AG04449 (cell line): ENCODE data around the gene CCDC33.

Source experiments
- CTCF ChIA-PET: fragments of 350-600 bp; formaldehyde crosslinking; extraction: SDS; loops from one replicate; lab custom pipeline; 2021; ENCODE audit warnings: antibody characterized with exemption; lab: Yijun Ruan, JAX
- POLR2A ChIA-PET: fragments of 400-600, 350-600 bp; formaldehyde crosslinking; extraction: SDS; loops from one replicate; lab custom pipeline; 2020; ENCODE audit warnings: antibody characterized with exemption, inconsistent platforms; lab: Yijun Ruan, JAX
- DNase-seq: peaks from one replicate; pipeline ENCODE4 v3.0.0-alpha.2; 2010; ENCODE audit warnings: low read depth, low spot score
- H3K4me3 ChIP-seq: 2 replicates; pipeline ENCODE4 v1.5.1; 2011; ENCODE audit warnings: low read depth, mild to moderate bottlenecking, control low read depth, low read length
- TF ChIP-seq, protein P1 (sequence below): IDR thresholded peaks from one replicate; pipeline ENCODE4 v1.5.1; 2011; ENCODE audit warnings: mild to moderate bottlenecking, moderate library complexity, low read length, control low read depth, inconsistent platforms; ENCODE audit not compliant: insufficient read depth; ENCODE audit errors: missing control alignments

CCDC33 gene

DNA sequence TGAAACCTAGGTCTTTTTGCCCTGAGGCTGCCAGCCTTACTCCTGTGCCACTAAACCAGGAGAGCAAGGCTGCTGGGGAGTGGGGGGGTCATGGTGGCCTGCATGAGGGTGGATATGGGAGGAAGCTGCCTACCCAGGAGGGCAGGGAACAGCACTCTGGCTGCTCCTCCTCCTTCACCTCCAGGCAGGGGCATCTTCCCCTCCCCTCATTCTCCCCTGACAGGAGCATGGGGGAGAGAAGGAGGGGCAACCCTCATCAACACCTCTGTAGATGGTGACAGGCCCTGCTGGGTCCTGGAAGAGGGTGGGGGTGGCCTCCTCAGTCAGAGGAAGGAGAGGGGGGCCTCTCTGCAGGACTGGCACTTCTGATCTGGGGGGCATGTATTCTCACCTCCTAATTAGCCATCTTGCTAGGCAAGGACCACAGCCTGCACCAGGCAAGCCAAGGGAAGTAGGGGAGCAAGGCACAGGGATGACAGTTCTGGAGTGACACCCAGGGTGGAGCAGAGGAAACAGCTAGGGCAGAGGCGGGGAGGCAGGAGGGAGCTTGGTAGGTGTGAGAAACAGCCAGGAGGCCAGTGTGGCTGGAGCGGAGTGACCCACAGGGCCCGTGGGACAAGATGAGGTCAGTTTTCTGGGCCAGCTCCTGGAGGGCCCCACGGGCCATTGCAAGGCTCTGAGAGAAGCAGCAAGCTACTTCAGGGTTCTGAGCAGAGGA, 4.9 kb downstream of the CCDC33 start:
- no peak overlapping the region for H3K4me3 ChIP-seq
- CTCF ChIA-PET = interaction anchor here (1.0 to 1.1 kb wide), 2 partner anchors 10 to 66 kb away, joined by 3 to 5 read pairs; no protein-coding TSS in a partner anchor
- no peak for DNase-seq
- TF ChIP-seq, protein P1, sequence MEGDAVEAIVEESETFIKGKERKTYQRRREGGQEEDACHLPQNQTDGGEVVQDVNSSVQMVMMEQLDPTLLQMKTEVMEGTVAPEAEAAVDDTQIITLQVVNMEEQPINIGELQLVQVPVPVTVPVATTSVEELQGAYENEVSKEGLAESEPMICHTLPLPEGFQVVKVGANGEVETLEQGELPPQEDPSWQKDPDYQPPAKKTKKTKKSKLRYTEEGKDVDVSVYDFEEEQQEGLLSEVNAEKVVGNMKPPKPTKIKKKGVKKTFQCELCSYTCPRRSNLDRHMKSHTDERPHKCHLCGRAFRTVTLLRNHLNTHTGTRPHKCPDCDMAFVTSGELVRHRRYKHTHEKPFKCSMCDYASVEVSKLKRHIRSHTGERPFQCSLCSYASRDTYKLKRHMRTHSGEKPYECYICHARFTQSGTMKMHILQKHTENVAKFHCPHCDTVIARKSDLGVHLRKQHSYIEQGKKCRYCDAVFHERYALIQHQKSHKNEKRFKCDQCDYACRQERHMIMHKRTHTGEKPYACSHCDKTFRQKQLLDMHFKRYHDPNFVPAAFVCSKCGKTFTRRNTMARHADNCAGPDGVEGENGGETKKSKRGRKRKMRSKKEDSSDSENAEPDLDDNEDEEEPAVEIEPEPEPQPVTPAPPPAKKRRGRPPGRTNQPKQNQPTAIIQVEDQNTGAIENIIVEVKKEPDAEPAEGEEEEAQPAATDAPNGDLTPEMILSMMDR = no peak
- POLR2A ChIA-PET = no interaction called here

DNA sequence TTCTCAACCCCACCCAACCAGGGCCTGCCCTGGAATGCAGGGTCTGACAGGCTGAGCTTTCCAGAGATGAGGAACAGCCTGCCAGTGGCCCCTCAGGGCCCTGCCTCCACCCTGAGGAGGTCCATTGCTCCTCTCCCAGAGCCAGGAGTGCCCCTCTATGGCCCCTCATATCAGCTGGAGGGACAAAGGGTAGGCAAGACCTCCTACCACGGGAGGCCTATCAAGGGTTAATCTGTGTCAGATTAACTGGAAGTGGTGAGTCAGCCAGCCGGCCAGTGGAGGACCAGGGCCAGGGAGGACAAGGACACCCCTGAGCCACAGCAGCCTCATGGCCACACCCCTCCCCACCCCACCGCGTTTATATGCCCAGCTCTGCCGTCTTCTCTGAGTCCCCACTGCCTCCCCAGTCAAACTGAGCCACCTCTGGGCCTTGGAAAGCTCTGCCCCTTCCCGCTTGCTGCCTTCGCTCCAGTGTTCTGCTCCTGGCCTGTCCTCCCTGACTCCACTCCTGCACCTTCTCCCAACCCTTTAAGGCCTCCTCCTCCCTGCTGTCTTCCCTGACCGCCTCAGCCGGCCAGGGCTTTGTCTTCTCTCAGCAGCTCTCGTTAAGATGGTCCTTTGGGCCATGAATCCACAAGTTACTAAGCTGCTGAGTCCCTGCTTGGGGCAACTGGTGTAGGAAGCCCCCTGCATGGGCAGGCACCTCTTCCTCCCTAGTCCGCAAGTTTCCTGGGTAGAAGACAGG, 6.5 kb downstream of the CCDC33 start:
- no peak overlapping the region for H3K4me3 ChIP-seq
- no peak for DNase-seq
- CTCF ChIA-PET = interaction anchor here (1.1 to 1.7 kb wide), 3 partner anchors 9 to 80 kb away, joined by 3 to 8 read pairs (median 4); no protein-coding TSS in a partner anchor
- TF ChIP-seq, protein P1 = no peak
- POLR2A ChIA-PET = interaction anchor here (0.7 kb wide), 1 partner anchor 25 kb away, joined by 3 read pairs; no protein-coding TSS in a partner anchor

DNA sequence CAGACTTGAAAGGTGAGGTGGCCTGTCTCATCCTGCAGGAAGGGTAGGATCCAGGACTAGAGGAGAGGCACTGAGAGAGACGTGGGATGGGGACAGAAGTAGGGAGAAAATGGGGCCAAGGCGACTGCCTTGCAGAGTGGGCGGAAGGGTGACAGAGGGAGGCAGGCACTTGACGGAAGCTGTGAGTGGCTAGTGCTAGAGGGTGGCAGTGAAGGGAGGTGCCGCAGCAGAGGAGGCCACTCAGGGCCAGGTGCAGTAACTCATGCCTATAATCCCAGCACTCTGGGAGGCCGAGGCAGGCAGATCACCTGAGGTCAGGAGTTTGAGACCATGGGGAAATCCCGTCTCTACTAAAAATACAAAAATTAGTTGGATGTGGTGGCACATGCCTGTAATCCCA, 7.3 kb downstream of the CCDC33 start:
- POLR2A ChIA-PET = interaction anchor here (0.7 kb wide), 1 partner anchor 26 kb away, joined by 3 read pairs; no protein-coding TSS in a partner anchor
- TF ChIP-seq, protein P1 = no peak
- H3K4me3 ChIP-seq = no peak overlapping the region
- CTCF ChIA-PET = interaction anchor here (1.7 kb wide), 1 partner anchor 10 kb away, joined by 8 read pairs; no protein-coding TSS in a partner anchor
- DNase-seq = no peak

DNA sequence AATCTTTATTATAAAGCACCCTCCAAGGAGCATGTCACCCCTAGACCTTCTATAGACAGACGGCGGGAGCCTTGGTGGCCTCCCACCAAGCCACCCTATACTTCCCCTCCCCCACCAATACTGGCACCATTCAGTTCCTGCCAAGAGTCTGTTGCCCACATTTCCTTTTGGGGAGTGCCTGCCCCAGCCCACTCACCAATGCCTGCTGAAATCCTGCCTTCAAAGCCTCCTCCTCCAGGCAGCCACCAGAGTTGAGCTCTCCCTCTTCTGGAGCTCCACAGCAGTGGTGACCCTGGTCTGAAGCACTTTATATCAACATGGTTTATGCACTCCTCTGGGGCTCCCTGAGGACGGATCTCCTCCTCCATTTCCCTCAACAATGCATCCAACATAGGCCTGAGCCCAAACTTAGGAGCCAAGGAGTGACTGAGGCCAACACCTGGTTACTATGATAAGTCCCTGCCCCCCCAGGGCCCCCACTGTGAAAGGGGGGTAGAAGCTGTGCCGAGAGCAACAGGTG, 8.8 kb downstream of the CCDC33 start:
- TF ChIP-seq, protein P1 = no peak
- CTCF ChIA-PET = interaction anchor here (0.7 to 1.4 kb wide), 2 partner anchors 9 to 110 kb away, joined by 3 to 4 read pairs; partner anchors contain the start of gene CCDC33
- H3K4me3 ChIP-seq = no peak overlapping the region
- POLR2A ChIA-PET = no interaction called here
- DNase-seq = no peak

DNA sequence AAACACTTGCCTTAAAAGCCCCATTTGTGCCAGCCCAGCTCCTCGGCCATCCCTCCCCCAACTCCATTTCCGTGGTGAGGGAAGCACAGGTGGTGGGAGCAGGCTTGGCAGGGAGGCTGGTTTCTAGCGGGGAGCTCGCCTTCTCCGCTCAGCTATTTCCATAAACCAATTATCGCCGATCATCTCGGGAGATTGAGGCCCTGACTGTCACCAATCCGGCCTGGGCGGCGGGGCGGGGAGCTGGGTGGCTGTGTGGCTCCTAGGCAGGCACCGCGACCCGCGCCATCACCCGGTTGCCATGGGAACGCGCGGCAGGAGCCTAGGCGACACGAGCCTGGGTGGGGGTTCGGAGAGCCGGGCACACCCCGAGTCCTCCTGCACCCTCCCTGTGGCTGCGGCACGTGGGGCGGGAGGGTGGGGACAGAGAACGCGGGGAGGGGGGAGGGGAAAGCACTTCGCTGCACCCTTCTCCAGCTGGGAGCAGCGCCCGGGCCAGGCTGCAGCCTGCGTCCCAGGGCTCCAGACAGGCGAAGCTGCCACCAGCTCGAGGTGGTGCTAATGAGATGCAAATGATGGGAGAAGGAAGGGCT, 9.3 kb downstream of the CCDC33 start:
- CTCF ChIA-PET = interaction anchor here (0.7 to 1.4 kb wide), 2 partner anchors 9 to 111 kb away, joined by 3 to 4 read pairs; partner anchors contain the start of gene CCDC33
- TF ChIP-seq, protein P1 = no peak
- no peak for DNase-seq
- H3K4me3 ChIP-seq = no peak overlapping the region
- POLR2A ChIA-PET = no interaction called here
